HG02852 (cell line): ENCODE results near the gene DNASE1L1.

Experiments used
- ATAC-seq: cut with Tn5 transposase; IDR thresholded peaks from one replicate; pipeline ENCODE4 v1.9.1; 2021; ENCODE audit warnings: mild to moderate bottlenecking, moderate library complexity; ENCODE audit not compliant: unreplicated experiment

The DNASE1L1 gene, protein sequence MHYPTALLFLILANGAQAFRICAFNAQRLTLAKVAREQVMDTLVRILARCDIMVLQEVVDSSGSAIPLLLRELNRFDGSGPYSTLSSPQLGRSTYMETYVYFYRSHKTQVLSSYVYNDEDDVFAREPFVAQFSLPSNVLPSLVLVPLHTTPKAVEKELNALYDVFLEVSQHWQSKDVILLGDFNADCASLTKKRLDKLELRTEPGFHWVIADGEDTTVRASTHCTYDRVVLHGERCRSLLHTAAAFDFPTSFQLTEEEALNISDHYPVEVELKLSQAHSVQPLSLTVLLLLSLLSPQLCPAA

DNA sequence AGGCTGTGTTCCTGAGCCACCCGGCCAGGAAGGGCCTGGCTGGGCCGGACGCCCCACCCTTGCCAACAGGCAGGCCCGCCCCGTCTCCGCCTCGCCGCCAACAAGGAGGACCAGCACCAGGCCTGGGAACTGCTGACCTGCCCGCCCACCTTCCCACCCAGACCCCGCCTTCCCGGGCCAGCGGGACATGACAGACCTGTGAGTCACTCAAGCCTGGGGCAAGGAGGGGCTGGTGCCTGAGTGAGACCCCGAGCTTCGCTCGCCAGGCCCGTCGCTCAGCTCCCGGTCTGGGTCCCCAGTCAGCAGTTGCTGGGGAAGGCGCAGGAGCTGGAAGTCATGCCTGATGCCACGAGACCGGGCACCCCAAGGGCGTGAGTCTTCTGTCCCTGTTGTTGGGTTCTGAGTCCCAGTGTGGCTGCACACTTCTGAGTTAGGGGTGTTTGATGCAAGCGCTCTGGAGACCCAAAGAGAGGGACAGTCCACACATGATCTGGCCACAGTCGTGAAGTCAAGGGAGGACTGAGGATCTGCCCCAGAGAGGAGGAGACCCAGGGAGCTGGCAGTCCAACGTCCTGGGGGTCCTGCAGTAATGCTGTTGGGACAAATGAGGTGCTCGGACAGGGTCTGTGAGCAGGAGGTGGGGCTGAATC, at the start of gene DNASE1L1:
TSS of gene DNASE1L1 (minus strand) at position 33 of the 650 bp plus-strand sequence. CDS start 3,686 bp downstream, outside the sequence.
- ATAC-seq, result no peak

DNA sequence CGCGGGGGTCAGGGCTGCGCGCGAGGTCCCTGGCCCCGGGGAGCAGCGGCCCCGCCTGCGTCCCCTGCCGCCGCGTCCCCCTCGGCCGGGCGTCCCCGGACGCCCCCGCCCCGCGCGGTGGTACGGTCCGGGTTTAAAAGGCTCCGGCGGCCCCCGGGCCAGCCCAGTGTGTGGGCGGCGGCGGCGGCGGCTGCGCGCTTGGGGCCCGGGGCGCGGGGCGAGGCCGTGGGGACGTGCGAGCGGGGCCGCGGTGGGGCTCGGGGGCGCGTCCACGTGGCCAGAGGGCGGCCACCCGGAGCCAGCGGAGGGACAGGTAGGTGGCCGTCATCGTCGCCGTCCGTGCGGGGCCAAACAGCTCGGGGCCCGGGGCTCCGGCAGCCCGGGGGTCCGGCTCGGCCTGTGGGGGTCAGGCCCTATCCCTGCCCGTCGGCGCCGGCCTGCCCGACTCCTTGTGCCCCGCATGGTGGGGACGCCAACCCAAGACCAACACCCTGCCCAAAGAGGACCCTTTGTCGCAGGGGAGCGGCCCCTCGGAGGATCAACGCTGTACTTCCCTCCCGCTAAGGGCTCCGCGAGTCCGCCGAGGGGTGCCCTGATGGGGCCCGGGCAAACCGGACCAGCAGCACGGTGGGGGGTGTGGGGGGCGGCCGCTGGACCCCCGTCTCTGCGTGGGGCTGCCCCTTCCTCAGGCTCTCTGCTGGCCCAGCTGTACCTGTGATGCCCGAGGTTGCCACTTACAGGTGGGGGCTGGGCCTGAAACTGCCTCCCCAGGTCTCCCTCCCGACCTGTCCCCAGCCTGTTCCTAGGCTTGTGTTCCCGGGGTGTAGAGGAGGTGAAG, 49.3 kb upstream of the DNASE1L1 start, which contains the start of gene PLXNA3:
TSS of gene PLXNA3 (plus strand) at position 166 of the 838 bp plus-strand sequence. CDS start 1,903 bp downstream, outside the sequence.
- peak; percentile 60 for ATAC-seq

DNA sequence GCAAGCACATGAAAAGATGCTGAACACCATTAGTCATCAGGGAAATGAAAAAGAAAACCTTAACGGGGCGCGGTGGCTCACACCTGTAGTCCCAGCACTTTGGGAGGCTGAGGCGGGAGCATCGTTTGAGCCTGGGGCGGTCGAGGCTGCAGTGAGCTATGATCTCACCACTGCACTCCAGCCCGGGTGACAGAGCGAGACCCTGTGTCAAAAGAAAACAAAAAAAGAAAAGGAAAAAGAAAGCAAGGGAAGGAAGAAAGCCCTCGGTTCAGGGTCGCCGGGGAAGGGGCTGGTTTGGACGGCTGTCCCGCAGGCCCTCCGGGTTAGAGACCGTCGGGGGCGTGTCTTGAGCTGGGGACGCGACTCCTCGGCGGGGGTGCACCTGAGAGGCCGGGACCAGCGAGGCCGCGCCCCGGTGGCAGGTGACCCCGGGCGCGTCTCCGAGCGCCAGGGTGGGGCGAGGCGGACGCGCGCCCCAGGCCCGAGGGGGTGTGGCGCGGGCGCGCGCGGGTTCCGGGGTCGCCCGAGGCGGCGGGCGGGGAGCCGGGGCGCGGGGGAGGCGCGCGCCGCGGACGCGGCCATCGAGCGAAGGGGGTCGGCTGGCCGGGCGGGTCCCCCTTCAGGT, 48.5 kb upstream of the DNASE1L1 start:
- peak; percentile 40 for ATAC-seq

DNA sequence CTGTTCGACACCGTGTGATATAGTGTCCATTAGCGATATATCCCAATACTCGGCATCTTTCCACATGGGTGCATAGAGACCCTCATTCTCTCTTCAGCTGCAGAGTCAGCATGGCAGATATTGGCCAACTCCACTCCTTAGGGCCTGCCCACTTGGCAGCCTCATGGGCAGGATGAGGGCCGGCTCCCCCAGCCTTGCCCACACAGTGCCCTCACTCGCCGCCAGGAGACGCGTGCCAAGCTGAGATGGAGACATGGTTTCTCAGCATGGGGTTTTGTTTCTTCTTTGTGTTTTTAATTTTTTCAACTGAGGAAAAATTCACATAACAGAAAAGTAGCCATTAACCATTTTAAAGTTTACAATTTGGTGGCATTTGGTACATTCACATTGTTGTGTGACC, 43.8 kb upstream of the DNASE1L1 start:
- ATAC-seq, result no peak

DNA sequence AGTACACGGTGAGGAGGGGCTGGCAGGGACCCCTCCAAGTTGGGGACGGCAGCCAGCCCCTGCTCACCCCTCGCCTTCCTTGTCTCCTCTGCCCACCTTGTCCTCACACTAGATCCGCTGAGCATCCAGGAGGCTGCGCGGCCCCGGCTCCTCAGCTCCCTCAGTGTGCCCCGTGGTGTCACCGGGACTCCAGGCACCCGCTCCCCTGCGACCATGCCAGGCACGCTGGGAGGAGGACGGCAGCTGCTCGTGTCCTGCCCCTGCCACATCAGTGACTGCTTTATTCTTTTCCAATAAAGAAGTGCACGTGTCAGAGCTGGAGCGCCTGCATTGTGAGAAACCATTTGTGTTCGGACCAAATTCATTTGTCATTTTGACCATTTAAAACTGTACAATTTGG, 41.3 kb upstream of the DNASE1L1 start:
- ATAC-seq, result no peak

DNA sequence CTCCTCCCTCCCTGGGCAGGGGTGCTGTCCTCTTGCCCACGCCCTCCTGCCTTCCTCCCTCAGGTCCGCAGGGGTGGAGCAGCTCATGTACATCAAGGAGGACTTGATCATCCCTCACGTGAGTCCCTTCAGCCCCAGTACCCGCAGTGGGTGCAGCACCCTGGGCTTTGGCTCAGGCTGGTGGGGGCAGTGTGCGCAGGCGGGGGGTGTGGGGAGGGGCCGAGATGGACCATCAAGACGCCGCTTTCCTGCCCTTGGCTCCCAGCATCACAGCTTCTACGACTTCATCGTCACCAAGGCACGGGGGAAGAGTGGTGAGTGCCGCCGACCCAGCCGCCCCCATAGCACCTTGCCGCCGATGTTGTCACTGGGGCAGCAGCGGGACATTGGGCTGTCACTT, 40.6 kb upstream of the DNASE1L1 start:
- no peak for ATAC-seq

DNA sequence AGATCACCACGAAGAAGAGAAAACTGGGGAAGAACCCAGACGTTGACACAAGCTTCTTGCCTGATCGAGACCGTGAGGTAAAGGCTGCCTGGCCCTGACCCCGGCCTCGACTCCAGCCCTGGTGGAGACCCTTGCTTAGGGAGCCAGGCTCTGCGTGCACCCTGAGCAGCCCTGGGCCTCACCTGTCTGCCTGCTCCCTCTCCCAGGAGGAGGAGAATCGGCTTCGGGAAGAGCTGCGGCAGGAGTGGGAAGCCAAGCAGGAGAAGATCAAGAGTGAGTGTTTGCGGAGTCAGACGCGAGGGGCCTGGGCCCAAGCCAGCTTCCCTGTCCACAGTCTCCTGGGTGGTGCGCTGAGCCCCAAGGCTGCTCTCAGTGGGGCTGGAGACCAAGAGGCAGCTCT, 39.4 kb upstream of the DNASE1L1 start:
- ATAC-seq, result no peak

DNA sequence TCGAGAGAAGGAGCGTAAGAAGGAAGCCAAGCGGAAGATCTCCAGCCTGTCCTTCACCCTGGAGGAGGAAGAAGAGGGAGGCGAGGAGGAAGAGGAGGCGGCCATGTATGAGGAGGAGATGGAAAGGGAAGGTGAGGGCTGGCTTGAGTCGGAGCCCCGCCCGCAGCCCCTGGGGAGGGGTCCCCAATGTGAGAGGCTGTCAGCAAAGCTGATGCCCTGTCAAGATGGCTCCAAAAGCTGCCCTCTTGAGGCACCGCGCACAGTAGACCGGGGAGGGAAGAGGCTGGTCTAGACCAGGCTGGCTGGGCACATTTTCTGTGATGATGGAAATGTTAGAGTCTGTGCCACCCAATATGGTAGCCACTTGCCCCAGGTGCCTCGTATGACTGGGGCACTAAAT, 37.4 kb upstream of the DNASE1L1 start:
- no peak for ATAC-seq

DNA sequence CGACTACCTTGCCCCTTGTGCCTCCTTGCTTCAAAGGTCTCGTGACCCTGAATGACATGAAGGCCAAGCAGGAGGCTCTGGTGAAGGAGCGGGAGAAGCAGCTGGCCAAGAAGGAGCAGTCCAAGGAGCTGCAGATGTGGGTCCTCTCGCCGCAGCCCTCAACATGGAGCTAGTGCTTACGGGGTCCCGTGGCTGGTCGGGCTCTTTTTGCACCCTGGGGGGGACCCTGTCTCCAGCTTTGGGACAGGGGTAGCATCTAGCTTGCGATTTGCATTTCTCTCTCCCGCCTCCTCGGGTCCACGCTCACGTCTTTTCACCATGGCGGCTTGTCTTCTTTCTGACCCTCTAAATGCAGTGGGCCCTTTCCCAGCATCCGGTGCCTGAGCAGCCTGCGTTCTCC, 36.7 kb upstream of the DNASE1L1 start:
- ATAC-seq, result no peak

DNA sequence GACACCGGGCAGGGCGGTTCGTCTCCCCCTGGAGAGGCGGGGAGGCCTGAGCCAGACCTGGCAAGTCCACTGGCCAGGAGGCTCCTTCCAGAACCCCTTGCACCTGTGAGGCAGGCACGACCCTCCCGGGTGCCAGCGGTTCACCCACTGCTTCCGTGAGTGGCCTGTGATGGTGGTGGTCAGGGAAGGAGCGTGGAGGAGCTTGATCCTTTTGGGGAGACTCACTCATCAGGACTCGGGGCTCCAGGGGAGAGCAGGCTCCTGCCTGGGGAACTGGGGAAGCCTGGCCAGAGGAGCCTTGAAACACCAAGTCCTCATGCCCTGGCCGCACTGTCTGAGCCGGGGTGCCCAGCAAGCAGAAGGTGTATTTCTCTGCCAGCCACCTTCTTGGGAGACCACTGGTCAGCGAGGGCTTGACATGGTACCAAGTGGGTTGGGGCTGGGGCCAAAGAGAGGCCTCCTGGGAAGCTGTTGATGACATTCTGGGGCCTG, 35.7 kb upstream of the DNASE1L1 start:
- ATAC-seq, result no peak

DNA sequence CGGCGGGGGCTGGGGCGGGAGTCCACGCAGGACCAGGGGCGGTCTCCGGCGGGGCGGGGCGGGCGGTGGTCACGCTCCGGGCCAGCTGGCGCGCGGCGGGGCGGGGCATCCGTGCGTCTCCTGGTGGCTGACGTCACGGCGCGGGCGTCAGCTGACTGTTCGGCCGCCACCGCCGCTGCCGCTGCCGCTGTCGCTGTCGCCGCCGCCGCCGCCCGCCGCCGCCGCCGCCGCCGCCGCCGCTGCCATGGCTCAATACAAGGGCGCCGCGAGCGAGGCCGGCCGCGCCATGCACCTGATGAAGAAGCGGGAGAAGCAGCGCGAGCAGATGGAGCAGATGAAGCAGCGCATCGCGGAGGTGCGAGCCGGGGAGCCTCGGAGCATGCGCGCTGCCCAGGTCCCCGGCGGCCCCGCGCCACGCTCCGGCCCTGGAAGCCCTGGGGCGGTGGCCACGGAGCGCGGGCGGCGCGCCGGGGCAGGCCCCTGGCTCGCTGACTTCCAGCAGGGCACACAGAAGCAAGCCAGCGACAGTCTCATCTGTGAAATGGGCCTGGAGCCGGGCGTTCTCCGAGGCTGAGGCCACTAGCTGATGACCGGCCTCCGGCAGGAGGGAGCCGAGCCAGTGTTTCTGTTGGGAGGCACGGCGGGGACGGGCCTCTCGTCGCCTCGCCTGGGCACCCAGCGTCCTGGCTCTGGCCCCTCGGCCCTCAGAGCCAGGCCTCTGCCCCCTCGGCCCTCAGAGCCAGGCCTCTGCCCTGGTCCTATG, 35.1 kb upstream of the DNASE1L1 start, which contains the start of gene FAM50A:
TSS of gene FAM50A (plus strand) at position 150 of the 763 bp plus-strand sequence. CDS start at position 245, 95 bp downstream.
- ATAC-seq, result peak; percentile 72

DNA sequence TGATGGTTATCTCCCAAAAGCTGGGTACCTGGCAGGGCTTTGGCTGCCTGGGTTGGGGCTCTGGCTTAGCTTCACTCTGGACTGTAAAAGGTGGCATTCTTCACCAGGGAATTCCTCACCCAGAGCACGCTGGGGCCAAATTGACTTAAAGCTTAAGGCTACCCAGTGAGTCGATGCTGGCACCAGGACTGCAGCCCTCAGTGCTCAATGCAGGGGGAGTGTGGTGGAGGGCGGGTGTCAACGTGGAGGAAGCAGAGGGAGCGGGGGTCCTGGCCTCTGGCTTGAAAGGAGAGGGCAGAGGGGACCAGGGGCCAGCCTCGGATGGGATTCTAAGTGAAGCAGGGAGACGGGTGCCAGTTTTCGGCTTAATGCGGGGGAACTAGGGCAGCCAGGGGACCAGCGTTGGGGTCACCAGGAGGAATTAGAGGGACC, 34.4 kb upstream of the DNASE1L1 start:
- no peak for ATAC-seq

DNA sequence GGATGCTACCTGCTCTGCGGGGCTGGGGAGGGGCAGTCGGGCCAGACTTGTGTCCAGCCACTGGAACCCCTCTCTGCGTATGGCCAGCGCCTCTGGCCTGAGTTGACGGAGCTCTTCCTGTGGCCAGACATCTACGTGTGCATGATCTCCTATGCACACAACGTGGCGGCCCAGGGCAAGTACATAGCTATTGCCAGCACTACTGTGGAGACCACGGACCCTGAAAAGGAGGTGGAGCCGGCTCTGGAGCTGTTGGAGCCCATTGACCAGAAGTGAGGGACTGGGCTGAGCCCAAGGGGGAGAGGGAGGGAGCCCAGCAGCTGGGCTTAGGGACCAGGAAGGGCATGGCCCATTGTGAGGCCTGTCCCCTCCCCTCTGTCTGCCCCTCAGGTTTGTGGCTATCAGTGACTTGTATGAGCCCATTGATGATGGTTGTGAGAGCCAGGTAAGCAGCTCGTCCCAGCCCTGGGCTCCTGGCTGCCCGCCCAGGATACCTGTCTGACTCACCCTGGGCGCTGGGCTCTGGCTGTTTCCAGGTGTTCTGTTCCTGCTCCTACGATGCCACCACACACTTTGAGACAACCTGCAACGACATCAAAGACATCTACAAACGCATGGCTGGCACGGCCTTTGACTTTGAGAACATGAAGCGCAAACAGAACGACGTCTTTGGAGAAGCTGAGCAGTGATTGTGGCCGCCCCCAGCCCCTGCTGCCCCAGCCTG, 33.1 kb upstream of the DNASE1L1 start:
- no peak for ATAC-seq

DNA sequence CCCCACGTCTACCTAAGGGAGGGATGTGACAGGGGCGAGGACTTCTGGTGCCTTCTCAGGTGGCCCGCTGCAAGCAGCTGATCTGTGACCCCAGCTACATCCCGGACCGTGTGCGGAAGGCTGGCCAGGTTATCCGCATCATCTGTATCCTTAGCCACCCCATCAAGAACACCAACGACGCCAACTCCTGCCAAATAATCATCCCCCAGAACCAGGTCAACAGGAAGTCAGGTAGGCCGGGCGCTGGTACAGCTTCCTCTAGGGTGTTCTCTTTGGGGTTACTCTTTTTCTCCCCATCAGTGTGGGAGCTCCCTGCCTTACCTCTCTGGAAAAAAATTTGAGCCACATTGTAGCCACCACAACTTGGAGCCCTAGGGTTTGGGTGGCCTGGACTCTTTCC, 32.5 kb upstream of the DNASE1L1 start:
- ATAC-seq, result no peak

DNA sequence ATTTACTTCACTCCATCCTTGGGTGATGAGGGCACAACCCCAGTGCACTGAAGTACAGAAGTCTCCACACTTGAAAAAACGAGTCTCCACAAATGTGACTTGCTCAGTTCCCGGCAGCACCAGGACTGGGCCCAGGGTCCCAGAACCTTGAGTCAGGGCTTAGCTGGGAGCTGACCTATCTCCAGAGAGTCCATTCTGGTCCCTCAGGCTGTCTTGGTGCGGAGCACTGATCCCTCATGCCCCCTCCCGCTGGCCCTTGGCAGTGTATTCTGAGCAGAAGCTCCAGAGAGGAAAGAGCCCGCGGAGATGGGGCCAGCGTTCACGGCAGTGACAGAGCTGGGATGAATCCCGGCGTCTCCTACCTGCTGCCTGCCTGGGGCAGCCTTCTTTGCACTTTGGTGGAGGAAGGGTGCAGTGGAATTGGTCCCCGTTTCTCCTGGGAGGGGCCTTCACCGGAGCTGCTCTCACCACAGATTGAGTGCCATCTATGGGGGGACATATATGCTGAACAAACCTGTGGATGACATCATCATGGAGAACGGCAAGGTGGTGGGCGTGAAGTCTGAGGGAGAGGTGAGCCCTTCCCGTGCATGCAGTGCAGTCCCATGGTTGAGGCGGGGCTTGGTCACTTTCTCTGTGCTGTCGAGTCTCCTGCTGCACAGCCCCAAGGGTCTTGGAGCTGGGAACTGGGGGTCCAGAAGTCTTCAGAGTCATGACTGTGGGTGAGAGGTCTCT, 31.7 kb upstream of the DNASE1L1 start:
- ATAC-seq, result no peak

DNA sequence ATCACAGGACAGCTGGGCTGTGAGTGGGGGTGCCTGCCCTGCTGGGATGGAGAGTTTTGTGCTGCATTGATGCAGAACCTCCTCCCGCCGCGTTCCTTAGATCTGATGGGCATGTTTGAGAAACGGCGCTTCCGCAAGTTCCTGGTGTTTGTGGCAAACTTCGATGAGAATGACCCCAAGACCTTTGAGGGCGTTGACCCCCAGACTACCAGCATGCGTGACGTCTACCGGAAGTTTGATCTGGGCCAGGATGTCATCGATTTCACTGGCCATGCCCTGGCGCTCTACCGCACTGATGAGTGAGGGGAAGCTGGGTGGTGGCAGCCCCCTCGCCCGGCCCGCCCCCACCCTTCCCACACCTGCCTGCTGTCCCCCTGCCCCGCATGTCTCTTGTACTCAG, 30.8 kb upstream of the DNASE1L1 start:
- ATAC-seq, result no peak

DNA sequence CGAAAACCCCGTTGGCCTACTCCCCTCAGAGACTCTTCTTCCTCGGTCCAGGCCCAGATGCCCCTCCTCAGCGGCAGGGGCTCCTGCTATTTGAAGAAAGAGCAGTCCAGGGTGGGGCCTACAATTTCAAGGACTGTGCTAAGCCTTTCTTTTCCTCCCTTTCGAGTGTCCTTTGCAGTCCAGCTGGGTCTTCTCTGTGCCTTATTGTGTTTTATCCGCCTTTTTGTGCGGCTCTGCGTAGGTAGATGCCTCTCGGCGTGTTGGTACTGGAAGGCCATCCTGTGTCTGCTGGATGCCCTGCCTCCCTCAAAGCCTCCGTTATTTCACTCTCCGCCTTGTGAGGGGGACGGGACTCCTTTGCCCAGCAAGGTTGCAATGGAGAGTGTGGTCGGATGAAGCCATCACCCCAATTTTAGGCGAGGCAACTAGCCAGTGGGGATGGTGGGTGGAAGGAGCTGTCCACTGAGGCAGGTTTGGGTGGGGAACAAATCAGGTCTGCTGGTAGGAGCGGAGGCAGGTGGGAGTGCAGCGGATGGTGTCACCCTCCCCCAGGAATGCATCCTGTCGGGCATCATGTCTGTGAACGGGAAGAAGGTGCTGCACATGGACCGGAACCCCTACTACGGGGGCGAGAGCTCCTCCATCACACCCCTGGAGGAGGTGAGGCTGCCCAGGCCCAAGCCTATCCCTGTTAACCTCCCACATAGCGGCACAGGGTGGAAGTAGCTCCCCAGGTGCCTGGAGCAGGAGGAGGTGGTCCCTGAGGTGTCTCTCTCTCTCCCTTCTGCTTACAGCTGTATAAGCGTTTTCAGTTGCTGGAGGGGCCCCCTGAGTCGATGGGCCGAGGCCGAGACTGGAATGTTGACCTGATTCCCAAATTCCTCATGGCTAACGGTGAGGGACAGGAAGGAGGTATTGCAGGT, 29.2 kb upstream of the DNASE1L1 start:
- no peak for ATAC-seq
